H1 (cell line): ENCODE data around the gene GNG4. TPM values are rescaled to one million over a fixed set of nuclear protein-coding genes. Genes with fewer than 3 reads are reported as not detected.

ENCODE experiments used
- CTCF ChIA-PET: fragments of 300-600 bp; sonication (Branson Sonifier 250); formaldehyde crosslinking; loops from one replicate; lab custom pipeline; 2021; ENCODE audit not compliant: partially characterized antibody; lab: Charles Lee
- POLR2A ChIA-PET: fragments of 300-600 bp; sonication (Branson Sonifier 250); formaldehyde crosslinking; loops from one replicate; lab custom pipeline; 2021; ENCODE audit warnings: inconsistent platforms; ENCODE audit not compliant: partially characterized antibody; lab: Charles Lee
- DNase-seq, 2 experiments: peaks; one replicate each; pipeline versions ENCODE4 v3.0.0 to v3.0.0-alpha.2; 2010 to 2022; ENCODE audit warnings: low spot score in 2 of 2, low read depth in 1 of 2, mixed read lengths in 1 of 2
- FAIRE-seq: peaks from 2 replicates; lab custom pipeline; 2011; peaks lifted over from hg19 to GRCh38; lab: Jason Lieb, UNC
- H2AFZ ChIP-seq: 2 replicates; pipeline ENCODE4 v1.8.1; 2012; ENCODE audit warnings: low read length, inconsistent platforms
- H2AK5ac ChIP-seq: 2 replicates; pipeline ENCODE4 v1.6.1; 2013; ENCODE audit warnings: low read depth, low read length
- H2BK120ac ChIP-seq: replicated peaks from 2 replicates; pipeline ENCODE3; 2013; ENCODE audit warnings: low read depth, low read length, inconsistent platforms
- H2BK12ac ChIP-seq: 2 replicates; pipeline ENCODE4 v1.6.1; 2013; ENCODE audit warnings: low read depth, low read length
- H2BK15ac ChIP-seq: 2 replicates; pipeline ENCODE4 v1.6.1; 2013; ENCODE audit warnings: low read length
- H2BK20ac ChIP-seq: 2 replicates; pipeline ENCODE4 v1.6.1; 2013; ENCODE audit warnings: low read length
- H2BK5ac ChIP-seq: 2 replicates; pipeline ENCODE4 v1.6.1; 2013; ENCODE audit warnings: low read depth, low read length
- H3K14ac ChIP-seq: 2 replicates; pipeline ENCODE4 v1.6.1; 2013; ENCODE audit warnings: inconsistent platforms; ENCODE audit not compliant: insufficient read length
- H3K18ac ChIP-seq: 2 replicates; pipeline ENCODE4 v1.6.1; 2013; ENCODE audit warnings: low read length; ENCODE audit errors: extremely low read depth
- H3K23ac ChIP-seq: 2 replicates; pipeline ENCODE4 v1.6.1; 2013; ENCODE audit warnings: inconsistent platforms; ENCODE audit not compliant: insufficient read length
- H3K23me2 ChIP-seq: 2 replicates; pipeline ENCODE4 v1.6.1; 2013; ENCODE audit warnings: low read depth, low read length
- H3K27ac ChIP-seq: 2 replicates; pipeline ENCODE4 v1.6.1; 2011; ENCODE audit warnings: low read depth, low read length, inconsistent platforms
- H3K27me3 ChIP-seq, 4 experiments: replicated peaks in 1 of 4; 1 replicate in 1 of 4; 2 replicates in 3 of 4; pipeline versions ENCODE4 v1.6.1 to v1.8.1; 2011 to 2013; ENCODE audit warnings: low read length in 3 of 4, mild to moderate bottlenecking in 3 of 4, inconsistent platforms in 2 of 4, mixed read lengths in 2 of 4, moderate library complexity in 1 of 4; ENCODE audit not compliant: control insufficient read depth in 3 of 4, insufficient read depth in 3 of 4; ENCODE audit errors: extremely low read depth in 1 of 4
- H3K36me3 ChIP-seq, 4 experiments: 2 replicates each; pipeline versions ENCODE4 v1.6.1 to v1.8.1; 2011 to 2013; ENCODE audit warnings: mild to moderate bottlenecking in 4 of 4, low read length in 3 of 4, moderate library complexity in 2 of 4, control low read depth in 1 of 4, inconsistent platforms in 1 of 4; ENCODE audit not compliant: insufficient read depth in 4 of 4, control insufficient read depth in 2 of 4
- H3K4ac ChIP-seq: replicated peaks from 2 replicates; pipeline ENCODE3; 2013; ENCODE audit warnings: low read length, low read depth, mixed read lengths, inconsistent platforms; ENCODE audit not compliant: insufficient read length
- H3K4me1 ChIP-seq, 4 experiments: replicated peaks in 1 of 4; 1 replicate in 1 of 4; 2 replicates in 3 of 4; pipeline versions ENCODE4 v1.6.1 to v1.8.1; 2011 to 2013; ENCODE audit warnings: low read length in 3 of 4, inconsistent platforms in 2 of 4, mixed read lengths in 1 of 4; ENCODE audit not compliant: insufficient read depth in 4 of 4, control insufficient read depth in 3 of 4
- H3K4me2 ChIP-seq, 2 experiments: 2 replicates each; pipeline versions ENCODE4 v1.6.1 to v1.8.1; 2011 to 2013; ENCODE audit warnings: low read depth in 2 of 2, low read length in 2 of 2, control low read depth in 1 of 2, inconsistent platforms in 1 of 2, mild to moderate bottlenecking in 1 of 2; ENCODE audit not compliant: insufficient read depth in 1 of 2
- H3K4me3 ChIP-seq, 4 experiments: fragments of 200-600, 300-600 bp in 1 of 4; sonication (generic), shearing (Covaris generic), sonication (Bioruptor Twin) in 1 of 4; 2 replicates each; pipeline versions ENCODE4 v1.5.1 to v1.8.1; 2011 to 2016; ENCODE audit warnings: low read length in 4 of 4, low read depth in 3 of 4, control low read depth in 2 of 4, inconsistent platforms in 2 of 4, mild to moderate bottlenecking in 2 of 4, mixed read lengths in 1 of 4, moderate library complexity in 1 of 4; ENCODE audit not compliant: insufficient read depth in 2 of 4; ENCODE audit errors: extremely low read depth in 1 of 4
- H3K56ac ChIP-seq: replicated peaks from 2 replicates; pipeline ENCODE3; 2013; ENCODE audit warnings: low read depth, mild to moderate bottlenecking, mixed read lengths, low read length, inconsistent platforms; ENCODE audit not compliant: insufficient read length
- H3K79me1 ChIP-seq: 2 replicates; pipeline ENCODE4 v1.6.1; 2013; ENCODE audit warnings: low read depth, low read length, control low read depth
- H3K79me2 ChIP-seq, 2 experiments: 2 replicates each; pipeline versions ENCODE4 v1.6.1 to v1.8.1; 2012 to 2013; ENCODE audit warnings: low read length in 2 of 2, mild to moderate bottlenecking in 2 of 2, inconsistent platforms in 1 of 2; ENCODE audit not compliant: insufficient read depth in 2 of 2, control insufficient read depth in 1 of 2
- H3K9ac ChIP-seq, 4 experiments: replicated peaks in 1 of 4; 1 replicate in 1 of 4; 2 replicates in 3 of 4; pipeline versions ENCODE4 v1.6.1 to v1.8.1; 2011 to 2013; ENCODE audit warnings: low read depth in 3 of 4, low read length in 3 of 4, control low read depth in 2 of 4, mild to moderate bottlenecking in 2 of 4, moderate library complexity in 2 of 4, inconsistent platforms in 1 of 4; ENCODE audit errors: extremely low read depth in 1 of 4
- H3K9me3 ChIP-seq, 2 experiments: 2 replicates each; pipeline versions ENCODE4 v1.6.1 to v1.8.1; 2012 to 2013; ENCODE audit warnings: mild to moderate bottlenecking in 2 of 2, moderate library complexity in 2 of 2, control low read depth in 1 of 2, inconsistent platforms in 1 of 2, low read depth in 1 of 2, low read length in 1 of 2, mixed read lengths in 1 of 2; ENCODE audit not compliant: insufficient read depth in 2 of 2
- H4K20me1 ChIP-seq, 2 experiments: replicated peaks in 1 of 2; 2 replicates each; pipeline versions ENCODE3 to v1.8.1; 2011 to 2013; ENCODE audit warnings: inconsistent platforms in 2 of 2, low read length in 2 of 2, mild to moderate bottlenecking in 1 of 2; ENCODE audit not compliant: insufficient read depth in 2 of 2, control insufficient read depth in 1 of 2
- H4K5ac ChIP-seq: 2 replicates; pipeline ENCODE4 v1.6.1; 2013; ENCODE audit warnings: low read length, low read depth, mixed read lengths, inconsistent platforms; ENCODE audit not compliant: insufficient read length
- H4K8ac ChIP-seq: 2 replicates; pipeline ENCODE4 v1.8.0; 2013; ENCODE audit warnings: mild to moderate bottlenecking, moderate library complexity, low read length, inconsistent platforms; ENCODE audit not compliant: insufficient read depth; ENCODE audit errors: extremely low read depth
- H4K91ac ChIP-seq: replicated peaks from 2 replicates; pipeline ENCODE3; 2013; ENCODE audit warnings: low read length, mixed read lengths, inconsistent platforms; ENCODE audit not compliant: insufficient read length
- ASH2L ChIP-seq: fragments of 200-600, 300-600 bp; sonication (generic); IDR thresholded peaks from one replicate; pipeline ENCODE4 v1.7.1; 2017; ENCODE audit warnings: low read length
- ATF3 ChIP-seq: IDR thresholded peaks from 2 replicates; pipeline ENCODE4 v1.6.1; 2011; ENCODE audit warnings: low read depth, mild to moderate bottlenecking, low read length; ENCODE audit not compliant: insufficient read depth
- BCL11A ChIP-seq, 2 experiments: IDR thresholded peaks; one replicate each; pipeline ENCODE4 v1.6.1; 2011; ENCODE audit warnings: low read depth in 2 of 2, low read length in 2 of 2, mild to moderate bottlenecking in 2 of 2
- EP300 ChIP-seq, 2 experiments: IDR thresholded peaks; 1 replicate in 1 of 2; 2 replicates in 1 of 2; pipeline ENCODE4 v1.6.1; 2011 to 2012; ENCODE audit warnings: low read depth in 2 of 2, low read length in 2 of 2, mild to moderate bottlenecking in 2 of 2, borderline replicate concordance in 1 of 2, inconsistent platforms in 1 of 2, moderate library complexity in 1 of 2
- EZH2 ChIP-seq: fragments of 200-600 bp; sonication (generic); IDR thresholded peaks from 2 replicates; pipeline ENCODE4 v1.7.1; 2012; ENCODE audit warnings: low read depth, mild to moderate bottlenecking, moderate library complexity, low read length, inconsistent platforms; ENCODE audit not compliant: severe bottlenecking
- KDM4A ChIP-seq: IDR thresholded peaks from one replicate; pipeline ENCODE4 v1.7.1; 2012; ENCODE audit warnings: low read depth, mild to moderate bottlenecking, moderate library complexity, low read length, inconsistent platforms; ENCODE audit not compliant: severe bottlenecking
- NANOG ChIP-seq: IDR thresholded peaks from 2 replicates; pipeline ENCODE4 v1.6.1; 2011; ENCODE audit warnings: low read length, low read depth, mild to moderate bottlenecking, inconsistent platforms; ENCODE audit not compliant: insufficient read depth, poor library complexity, severe bottlenecking
- SAP30 ChIP-seq: fragments of 300-600 bp; sonication (generic); IDR thresholded peaks from 2 replicates; pipeline ENCODE4 v1.7.1; 2012; ENCODE audit warnings: low read length, moderate library complexity, mild to moderate bottlenecking, inconsistent platforms; ENCODE audit not compliant: insufficient read depth, insufficient replicate concordance
- SIRT6 ChIP-seq: IDR thresholded peaks from one replicate; pipeline ENCODE4 v1.7.1; 2012; ENCODE audit warnings: low read length, inconsistent platforms
- TAF7 ChIP-seq: optimal IDR thresholded peaks from 2 replicates; pipeline ENCODE3; 2011; ENCODE audit warnings: low read depth, mild to moderate bottlenecking, inconsistent platforms, low read length, moderate library complexity, borderline replicate concordance
- TCF12 ChIP-seq: IDR thresholded peaks from 2 replicates; pipeline ENCODE4 v1.6.1; 2011; ENCODE audit warnings: low read depth, mild to moderate bottlenecking, low read length
- WGBS, 2 experiments: shearing (Covaris generic) in 1 of 2; methylation state at CpG; one replicate each; pipeline versions ENCODE4 v1.1.6 to v1.1.7; 2013 to 2015; ENCODE audit warnings: low lambda C conversion rate in 2 of 2, mixed read lengths in 2 of 2, inconsistent platforms in 1 of 2, low coverage in 1 of 2, missing lambda C conversion rate in 1 of 2; ENCODE audit not compliant: insufficient replicate concordance in 2 of 2, insufficient coverage in 1 of 2, insufficient read length in 1 of 2; ENCODE audit errors: extremely low coverage in 1 of 2, missing lambda C conversion rate in 1 of 2; 5-methylcytosine and 5-hydroxymethylcytosine counted together
- polyA plus RNA-seq, 7 experiments: library from polyadenylated mRNA; depleted of rRNA in 3 of 7; stranded (reverse) in 5 of 7; unstranded in 2 of 7; fragments of >200 nt in 5 of 7; fragments of 200-250 nt in 2 of 7; gene quantifications; 1 replicate in 5 of 7; 2 replicates in 1 of 7; 4 replicates in 1 of 7; pipeline versions ENCODE4 v1.2.1 to v1.2.3, GENCODE V29; 2011 to 2013; ENCODE audit warnings: missing spikeins in 2 of 7, mixed read lengths in 2 of 7
- total RNA-seq: library from RNA; stranded (reverse); fragmentation: NEBNext Ultra II Directional; extraction: Animal tissue kit (Norgen Biotek cat#: 25700); gene quantifications from 2 replicates; pipeline ENCODE4 v1.2.1, GENCODE V29; 2021

The GNG4 gene
- total and polyA plus RNA-seq, 2 of the 8 experiments (the other 6 are each of a cell fraction or from before 2014, with no cell fraction given): 95.5 to 96.8 TPM

- H3K9ac ChIP-seq: no peak overlapping the region
- no peak overlapping the region for H3K27ac ChIP-seq
- no peak overlapping the region for H4K91ac ChIP-seq
- H3K4me2 ChIP-seq: no peak overlapping the region
- H2BK12ac ChIP-seq: peak overlapping the region; percentile 97; the same call in 1 of the 2 replicates
- DNase-seq (no peak), FAIRE-seq (no peak)
- H3K56ac ChIP-seq: no peak overlapping the region
- H3K4me1 ChIP-seq: peaks cover 18 to 52% (median 30%) of the 10 kb centered on the region in 4 experiments
- peak overlapping the region; percentile 73 for H2BK5ac ChIP-seq
- no peaks in the 10 kb centered on the region for H3K36me3 ChIP-seq
- H2BK15ac ChIP-seq: 0 out of 2 replicates have a peak overlapping the region, but pooled peaks have one; percentile 96
- no peak overlapping the region for H3K4me3 ChIP-seq
- no peak overlapping the region for H4K5ac ChIP-seq
- 89% methylated on average over 13 of the region's 13 CpGs; no CpG with 5 or more reads in 1 of the 2 experiments for WGBS, 2 experiments
- H3K23me2 ChIP-seq: peaks cover 13% of the 10 kb centered on the region; the same call in 1 of the 2 replicates
- no peak overlapping the region for H3K4ac ChIP-seq
- peaks cover 9 to 10% of the 10 kb centered on the region in 2 experiments for H4K20me1 ChIP-seq
- no peaks in the 10 kb centered on the region for H3K27me3 ChIP-seq
- H3K79me1 ChIP-seq: no peaks in the 10 kb centered on the region; the same call in 1 of the 2 replicates
- H2BK120ac ChIP-seq: no peak overlapping the region
- peak overlapping the region; percentile 62; the same call in 1 of the 2 replicates for H3K18ac ChIP-seq
- peaks cover 0 to 76% of the 10 kb centered on the region in 2 experiments; a peak in 3 of 4 replicates for H3K79me2 ChIP-seq
- H2BK20ac ChIP-seq: 0 out of 2 replicates have a peak overlapping the region, but pooled peaks have one; percentile 55
- no peak overlapping the region for H2AFZ ChIP-seq
- ChIA-PET POLR2A (no interaction called here), CTCF (interaction anchor here (2.0 kb wide), 1 partner anchor 87 kb away, joined by 6 read pairs; no protein-coding TSS in a partner anchor)
- peak overlapping the region; percentile 76; the same call in 1 of the 2 replicates for H2AK5ac ChIP-seq
- no peak overlapping the region for H3K23ac ChIP-seq
- H3K9me3 ChIP-seq: no peaks in the 10 kb centered on the region
- H4K8ac ChIP-seq: no peak overlapping the region
- H3K14ac ChIP-seq: no peak overlapping the region
- TF ChIP-seq EZH2 (no peak), KDM4A (no peak), NANOG (no peak), ASH2L (no peak), SIRT6 (no peak), TAF7 (no peak), SAP30 (no peak), ATF3 (no peak), BCL11A (IDR thresholded peaks at IDR 0.05; ENCODE audit: low read depth in 2 of 2, low read length in 2 of 2) (no peak), EP300 (IDR thresholded peaks at IDR 0.05; ENCODE audit: borderline replicate concordance in 1 of 2, low read depth in 2 of 2, low read length in 2 of 2) (no peak), TCF12 (no peak)
Measured at GRCh38 chr1:235644693-235645305, 4.8 kb downstream of the GNG4 start.
